MV-4-11 (cell line): ENCODE results near the gene PGGHG.
"Not testable (repeated sequence)": the region's sequence is repeated elsewhere in the genome, so short reads cannot be mapped to it uniquely, and the experiment has no call there.

ENCODE experiments used
- DNase-seq: peaks from one replicate; lab custom pipeline; 2025; lab: John Stamatoyannopoulos, UW

PGGHG gene

GRCh38 chr11:313787-314553, 25.0 kb downstream of the PGGHG start, which contains the start of gene IFITM1:
TSS of gene IFITM1 (plus strand) at chr11:314040. CDS start at chr11:314171, 131 bp downstream.
- DNase-seq, result peak; percentile 89

DNA sequence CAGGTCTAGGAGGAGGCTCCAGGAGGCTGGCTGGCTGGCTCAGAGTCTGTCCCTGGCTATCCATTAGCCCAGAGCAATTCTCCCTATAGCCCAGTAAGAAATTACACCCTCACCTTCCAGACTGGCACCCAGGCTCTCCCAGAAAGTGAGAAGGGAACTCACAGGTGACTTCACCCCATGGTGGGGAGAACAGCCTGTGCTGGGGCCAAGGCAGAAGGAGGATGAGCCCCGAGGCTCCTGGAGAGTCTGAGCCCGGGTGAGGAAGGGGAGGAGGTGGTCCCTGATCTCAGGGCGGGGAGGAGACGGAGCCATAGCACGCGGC, 25.6 kb downstream of the PGGHG start:
- not testable (repeated sequence) for DNase-seq

DNA sequence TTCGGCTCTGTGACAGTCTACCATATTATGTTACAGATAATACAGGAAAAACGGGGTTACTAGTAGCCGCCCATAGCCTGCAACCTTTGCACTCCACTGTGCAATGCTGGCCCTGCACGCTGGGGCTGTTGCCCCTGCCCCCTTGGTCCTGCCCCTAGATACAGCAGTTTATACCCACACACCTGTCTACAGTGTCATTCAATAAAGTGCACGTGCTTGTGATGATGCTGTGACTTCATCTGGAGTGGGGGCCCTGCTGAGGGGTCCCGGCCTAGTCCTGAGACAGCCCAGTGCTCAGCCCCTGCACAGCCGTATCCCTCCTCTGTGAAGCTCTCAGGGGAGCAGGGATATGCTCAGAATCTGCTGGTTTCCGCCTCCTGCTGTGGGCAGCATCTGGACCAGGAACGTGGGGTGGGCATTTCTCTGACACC, 26.1 kb downstream of the PGGHG start:
- DNase-seq, result no peak

DNA sequence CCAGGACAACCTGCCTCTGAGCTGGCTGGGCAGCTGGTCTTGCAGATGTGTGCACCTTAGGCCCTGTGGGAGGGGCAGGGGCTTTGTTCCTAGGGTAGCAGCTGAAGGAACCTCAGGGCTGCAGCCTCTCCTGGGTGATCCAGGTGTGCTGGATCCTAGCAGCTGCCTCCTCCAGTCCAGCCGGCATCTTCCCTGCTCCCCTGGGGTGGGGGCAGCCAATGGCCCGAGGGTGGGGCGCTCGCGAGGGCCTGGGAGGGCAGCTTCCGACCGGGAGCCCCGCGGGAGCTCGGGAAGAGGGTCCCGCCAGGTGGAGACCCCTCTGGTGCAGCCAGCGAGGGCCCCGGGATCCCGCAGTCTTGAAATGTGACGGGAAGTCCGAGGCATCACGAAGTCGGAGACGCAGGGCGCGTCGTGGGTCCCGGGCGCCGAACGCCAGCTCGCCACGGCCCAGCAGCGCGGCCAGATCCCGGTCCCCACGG, 26.6 kb downstream of the PGGHG start:
- no peak for DNase-seq

DNA sequence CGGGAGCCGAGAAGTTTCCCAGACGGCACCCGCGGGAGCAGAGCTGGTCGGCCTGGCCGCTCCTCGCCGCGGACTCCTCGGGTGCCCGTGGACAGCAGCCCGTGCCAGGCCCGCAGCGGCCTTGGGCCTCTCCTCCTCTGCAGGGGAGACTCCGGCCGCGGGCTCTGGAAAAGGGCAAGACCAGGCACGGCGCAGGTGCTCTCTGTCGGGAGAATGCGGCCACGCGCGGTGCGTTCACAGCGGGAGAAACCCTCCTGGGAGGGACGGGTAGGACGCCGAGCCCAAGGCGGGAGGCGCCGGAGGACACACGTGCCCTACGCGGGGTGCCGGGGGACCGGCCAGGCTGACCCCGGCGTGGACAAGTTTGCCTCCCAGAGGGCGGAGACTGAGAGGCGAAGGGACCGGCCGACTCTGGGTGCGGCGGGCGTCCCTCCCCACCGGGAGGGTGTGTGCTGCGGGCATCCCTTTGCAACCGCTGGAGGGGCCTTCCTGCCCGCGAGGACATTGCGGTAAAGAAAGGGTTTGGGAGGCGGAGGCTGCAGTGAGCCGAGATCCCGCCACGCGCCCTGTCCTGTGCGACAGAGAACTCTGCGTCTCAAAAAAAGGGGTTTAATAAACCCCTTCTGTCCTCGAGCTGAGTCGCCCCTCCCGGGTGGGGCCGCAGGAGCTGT, 27.2 kb downstream of the PGGHG start:
- DNase-seq, result no peak

GRCh38 chr11:316891-317301, 28.0 kb downstream of the PGGHG start:
- DNase-seq, result no peak

GRCh38 chr11:317668-318404, 28.9 kb downstream of the PGGHG start:
- DNase-seq, result not testable (repeated sequence)

DNA sequence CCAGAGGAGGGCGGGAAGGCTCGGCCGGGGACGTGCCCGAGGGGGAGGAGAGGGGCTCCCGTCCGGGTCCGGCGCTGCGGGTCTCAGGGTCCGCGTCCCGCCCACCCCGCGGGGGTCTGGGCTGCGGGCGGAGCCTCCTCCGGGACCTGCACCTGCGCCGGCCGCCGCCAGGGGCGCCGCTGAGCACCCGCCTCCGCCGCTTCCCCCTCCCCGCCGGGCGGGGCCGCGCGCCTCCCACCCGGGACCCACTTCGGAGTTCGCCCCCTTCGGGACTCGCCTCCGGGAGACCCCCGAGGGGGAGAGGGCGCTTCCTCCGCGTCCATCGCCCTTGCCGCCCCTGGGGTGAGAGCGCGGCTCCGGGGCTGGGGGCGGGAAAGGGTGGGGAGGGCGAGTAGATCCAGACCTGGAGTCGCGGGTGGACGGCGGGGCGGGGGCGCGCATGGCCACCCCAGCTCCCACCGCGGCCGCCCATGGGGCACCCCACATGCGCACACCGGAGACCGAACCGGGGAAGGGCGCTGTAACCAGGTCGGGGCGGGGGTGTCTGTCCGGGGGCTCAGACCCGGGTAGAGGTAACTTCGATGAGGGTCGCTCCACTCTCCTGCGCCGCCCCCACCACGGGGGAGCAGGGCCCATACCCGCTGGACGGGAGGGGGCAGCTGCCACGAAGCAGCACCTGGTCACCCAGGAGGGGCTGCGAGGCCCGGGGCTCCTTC, 29.6 kb downstream of the PGGHG start:
- not testable (repeated sequence) for DNase-seq

DNA sequence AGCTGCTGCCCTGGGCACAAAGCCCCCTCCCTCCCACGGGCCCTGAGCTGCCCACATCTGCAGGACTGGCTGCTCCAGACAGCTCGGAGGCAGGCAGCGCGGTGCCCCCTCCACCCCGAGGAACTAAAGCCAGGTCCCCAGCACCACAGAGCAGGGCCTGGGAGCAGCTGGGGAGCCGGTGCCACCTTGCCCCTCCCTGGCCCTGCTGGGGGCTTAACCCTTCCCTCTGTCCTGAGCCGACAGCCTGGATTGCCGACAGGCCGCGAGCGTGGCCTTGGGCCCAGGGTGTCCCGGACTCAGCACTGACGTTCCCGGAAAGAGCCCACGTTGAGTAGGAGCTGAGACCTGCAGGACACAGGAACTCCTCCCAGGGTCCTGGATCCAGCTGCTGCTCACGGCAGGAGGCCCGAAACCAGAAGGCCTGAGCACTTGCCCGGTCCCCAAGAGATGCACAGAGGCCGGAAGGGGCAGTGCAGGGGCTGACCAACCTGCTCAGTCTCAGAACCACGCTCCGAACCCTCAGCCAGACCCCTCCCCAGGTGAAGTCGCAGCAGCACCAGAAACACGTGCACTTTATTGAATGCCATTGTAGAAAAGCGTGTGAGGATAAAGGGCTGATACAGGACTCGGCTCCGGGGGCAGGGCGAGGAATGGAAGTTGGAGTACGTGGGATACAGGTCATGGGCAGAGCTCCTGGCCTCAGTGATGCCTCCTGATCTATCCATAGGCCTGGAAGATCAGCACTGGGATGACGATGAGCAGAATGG, 30.4 kb downstream of the PGGHG start:
- DNase-seq, result not testable (repeated sequence)

GRCh38 chr11:319888-320273, 31.0 kb downstream of the PGGHG start:
- DNase-seq, result not testable (repeated sequence)

DNA sequence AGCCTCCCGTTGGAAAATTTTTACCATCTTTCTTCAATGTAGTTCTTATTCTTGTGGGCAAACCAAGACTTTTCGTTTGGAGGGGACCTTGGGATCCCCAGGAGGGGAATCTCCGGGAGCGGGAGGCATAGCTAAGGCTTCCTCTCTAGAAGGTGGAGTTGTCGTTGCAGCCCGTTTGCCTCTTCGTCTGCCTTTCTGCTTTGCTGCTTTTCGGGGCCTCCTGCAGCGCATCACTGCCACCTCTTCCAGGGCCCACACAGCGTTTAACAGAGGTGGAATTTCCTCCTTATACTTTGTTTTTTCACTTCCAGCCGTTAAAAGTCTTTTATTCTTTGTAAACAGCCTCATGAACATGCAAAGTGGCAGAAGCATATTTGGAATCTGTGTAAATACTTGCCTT, 35.2 kb downstream of the PGGHG start:
- DNase-seq, result no peak

- DNase-seq, result peak; percentile 13
Observed at GRCh38 chr11:324593-325517, 35.9 kb downstream of the PGGHG start.

- no peak for DNase-seq
Observed at GRCh38 chr11:325796-326591, 37.1 kb downstream of the PGGHG start.

- DNase-seq, result no peak
Observed at GRCh38 chr11:326592-326841, 37.6 kb downstream of the PGGHG start.

DNA sequence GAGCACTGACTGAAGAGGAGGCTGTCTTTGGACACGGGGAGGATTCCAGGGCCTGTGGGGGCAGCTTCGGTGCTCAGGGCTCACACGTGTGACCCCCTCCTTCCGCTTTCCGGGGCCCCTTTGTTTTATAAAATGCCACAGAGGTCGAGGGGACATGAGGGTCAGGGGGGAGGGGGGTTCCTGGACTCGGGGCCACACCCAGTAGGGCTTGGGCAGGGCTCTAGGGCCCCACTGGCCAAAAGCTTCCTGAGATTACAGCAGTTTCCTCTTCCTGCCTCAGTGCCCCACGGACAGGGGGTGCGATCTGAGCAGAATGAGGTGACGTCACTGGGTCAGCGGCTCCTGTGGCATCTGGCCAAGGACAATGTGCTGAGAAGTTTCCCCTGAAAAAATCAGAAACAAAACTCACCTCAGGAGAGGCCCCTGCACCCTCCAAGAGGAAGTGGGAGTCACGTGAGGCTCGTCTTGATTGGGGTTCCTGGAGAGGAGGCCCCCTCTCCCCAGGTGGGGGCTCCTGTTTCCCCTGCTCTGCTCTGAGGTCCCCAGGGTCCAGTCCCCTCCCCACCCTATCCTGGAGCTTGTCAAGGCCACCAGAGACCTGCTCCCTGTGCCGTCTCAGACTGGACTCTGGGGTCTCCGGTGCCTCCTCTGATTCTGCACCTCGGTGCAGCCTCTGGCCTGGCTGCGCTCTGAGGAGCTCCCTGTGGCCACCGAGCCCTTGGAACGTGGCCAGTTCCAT, 38.1 kb downstream of the PGGHG start:
- DNase-seq, result peak; percentile 82

DNA sequence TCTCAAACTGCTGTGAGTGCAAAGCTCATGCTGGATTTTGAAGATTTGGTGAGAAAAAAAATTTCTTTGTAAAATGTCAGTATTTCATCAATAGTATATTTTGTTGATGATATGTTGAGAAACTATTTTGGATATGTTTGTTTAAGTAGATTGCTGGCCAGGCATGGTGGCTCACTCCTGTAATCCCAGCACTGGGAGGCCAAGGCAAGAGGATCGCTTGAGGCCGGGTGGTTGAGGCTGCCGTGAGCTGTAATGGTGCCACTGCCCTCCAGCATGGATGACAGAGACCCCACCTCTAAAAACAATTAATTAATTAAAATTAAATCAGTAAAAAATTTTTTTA, 38.6 kb downstream of the PGGHG start:
- no peak for DNase-seq

DNA sequence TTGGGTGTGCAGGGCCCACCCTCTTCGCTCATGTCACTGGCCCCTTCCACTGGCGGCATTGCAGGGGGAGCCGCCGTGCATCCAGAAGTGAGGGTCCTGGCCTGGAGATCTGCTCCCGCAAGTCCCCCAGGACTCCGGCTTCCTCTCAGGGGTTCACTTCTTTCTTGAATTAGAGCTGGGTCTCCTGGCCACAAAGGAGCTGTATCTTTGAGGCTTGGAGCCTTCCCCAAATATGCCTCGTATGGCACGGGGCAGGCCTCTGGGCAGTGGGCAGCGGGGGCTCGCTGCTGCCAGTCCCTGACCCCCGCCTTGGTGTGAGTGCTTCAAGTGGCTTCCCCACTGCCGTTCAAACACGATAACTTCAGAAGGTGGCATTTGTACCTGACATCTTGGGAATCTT, 39.1 kb downstream of the PGGHG start:
- DNase-seq, result no peak

GRCh38 chr11:328516-329100, 39.7 kb downstream of the PGGHG start:
- DNase-seq, result not testable (repeated sequence)

DNA sequence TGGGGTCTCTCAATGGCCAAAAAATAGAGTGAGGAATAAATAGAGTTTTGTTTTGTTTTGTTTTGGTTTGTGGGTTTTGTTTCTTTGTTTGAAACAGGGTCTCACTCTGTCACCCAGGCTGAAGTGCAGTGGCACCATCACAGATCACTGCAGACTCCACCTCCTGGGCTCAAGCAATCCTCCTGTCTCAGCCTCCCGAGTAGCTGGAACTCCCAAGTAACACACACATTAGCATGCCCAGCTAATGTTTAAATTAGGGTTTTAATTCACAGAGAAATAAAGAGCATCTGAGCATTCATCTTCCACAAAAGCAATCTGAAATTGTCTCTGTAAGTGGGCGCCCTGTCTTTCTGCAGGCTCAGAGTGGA, 40.9 kb downstream of the PGGHG start:
- DNase-seq, result no peak
